Left lung (tissue), 10 donors: ENCODE data around the gene KISS1. TPM values are rescaled to one million over a fixed set of nuclear protein-coding genes. Genes with fewer than 3 reads are reported as not detected.
A peak's percentile ranks its signal among the peaks of the same experiment; 100 is the strongest.

Experiments used
- ATAC-seq: fragments of 200-7000 bp; cut with Tn5 transposase; one replicate; pipeline ENCODE4 v1.9.1; 2020; ENCODE audit warnings: moderate library complexity
- DNase-seq, 4 donors: peaks; one replicate each; pipeline ENCODE4 v3.0.0-alpha.2; 2013 to 2020
- H3K27ac ChIP-seq, 2 donors: fragments of 200-600 bp; sonication (generic) in 1 of 2; one replicate each; pipeline versions ENCODE4 v1.5.0 to v1.8.0; 2020 to 2021
- H3K27me3 ChIP-seq, 2 donors: fragments of 200-600 bp; sonication (generic) in 1 of 2; one replicate each; pipeline versions ENCODE4 v1.5.0 to v1.8.0; 2020 to 2021
- H3K36me3 ChIP-seq, 2 donors: fragments of 200-600 bp; sonication (generic) in 1 of 2; one replicate each; pipeline versions ENCODE4 v1.5.0 to v1.8.0; 2020 to 2021
- H3K4me1 ChIP-seq, 2 donors: fragments of 200-600 bp; one replicate each; pipeline ENCODE4 v1.8.0; 2021
- H3K4me3 ChIP-seq, 2 donors: fragments of 200-600 bp; sonication (generic) in 1 of 2; one replicate each; pipeline versions ENCODE4 v1.5.0 to v1.8.0; 2020 to 2021; ENCODE audit warnings: mild to moderate bottlenecking in 1 of 2
- H3K9me3 ChIP-seq, 2 donors: fragments of 200-600 bp; sonication (generic) in 1 of 2; one replicate each; pipeline versions ENCODE4 v1.5.0 to v1.8.0; 2020 to 2021
- CTCF ChIP-seq, 2 donors: fragments of 200-600 bp; sonication (generic) in 1 of 2; IDR thresholded peaks; one replicate each; pipeline versions ENCODE4 v1.5.0 to v1.8.0; 2021; ENCODE audit warnings: antibody characterized with exemption in 2 of 2
- intact Hi-C, 2 donors: fragments of 100-400 bp; cut with DNase I; formaldehyde crosslinking; loops; one replicate each; pipeline versions ENCODE4 v1.11.2 to v1.14.2; 2022
- polyA plus RNA-seq, 6 donors: library from polyadenylated mRNA; unstranded; fragments of 120-200 nt; gene quantifications; one replicate each; pipeline ENCODE4 v1.2.1, GENCODE V29; 2013; ENCODE audit not compliant: insufficient read length in 6 of 6
- total RNA-seq, 2 donors: library from RNA; stranded (reverse); fragmentation: NEBNext Ultra II Directional; extraction: Animal tissue kit (Norgen Biotek cat#: 25700); gene quantifications; one replicate each; pipeline ENCODE4 v1.2.1, GENCODE V29; 2021
- donor health status: DM: no; HTN: yes; CAD: no.
- donor health status: DM: no; HTN: no; CAD: no.

Gene KISS1
- total and polyA plus RNA-seq, 8 donors: 0.38 to 2.3 (median 0.92) TPM; not detected in 4

GRCh38 chr1:204191456-204191855 is 4.8 kb downstream of the KISS1 start:
- peaks cover 0 to 78% of the 10 kb centered on the region in 2 donors for H3K27me3 ChIP-seq
- H3K9me3 ChIP-seq: no peaks in the 10 kb centered on the region
- intact Hi-C loops: no loop called here
- no peaks in the 10 kb centered on the region for H3K36me3 ChIP-seq
- H3K4me1 ChIP-seq: peaks cover 0 to 8% of the 10 kb centered on the region in 2 donors
- TF ChIP-seq CTCF (IDR thresholded peaks at IDR 0.05): no peak
- no peak overlapping the region for H3K27ac ChIP-seq
- ATAC-seq (no peak), DNase-seq (no peak)
- no peak overlapping the region for H3K4me3 ChIP-seq

GRCh38 chr1:204190212-204191211 is 5.8 kb downstream of the KISS1 start:
- H3K9me3 ChIP-seq: no peaks in the 10 kb centered on the region
- intact Hi-C loops: no loop called here
- peak overlapping the region in 1 of 2 donors; percentile 1 for H3K4me3 ChIP-seq
- H3K27ac ChIP-seq: no peak overlapping the region
- ATAC-seq (peak; percentile 69), DNase-seq (peak in 3 of 4 donors; percentile 44 to 83 (median 60))
- peaks cover 0 to 8% of the 10 kb centered on the region in 2 donors for H3K4me1 ChIP-seq
- H3K27me3 ChIP-seq: peaks cover 0 to 75% of the 10 kb centered on the region in 2 donors
- H3K36me3 ChIP-seq: no peaks in the 10 kb centered on the region
- no peak for TF ChIP-seq CTCF (IDR thresholded peaks at IDR 0.05)

- ATAC-seq (no peak), DNase-seq (no peak)
- no peaks in the 10 kb centered on the region for H3K9me3 ChIP-seq
- no peak overlapping the region for H3K27ac ChIP-seq
- H3K4me3 ChIP-seq: no peak overlapping the region
- H3K27me3 ChIP-seq: peaks cover 0 to 79% of the 10 kb centered on the region in 2 donors
- no peak for TF ChIP-seq CTCF (IDR thresholded peaks at IDR 0.05)
- no peaks in the 10 kb centered on the region for H3K36me3 ChIP-seq
- peaks cover 0 to 8% of the 10 kb centered on the region in 2 donors for H3K4me1 ChIP-seq
- intact Hi-C loops: no loop called here
These were observed 7.2 kb downstream of the KISS1 start for GRCh38 chr1:204188959-204189639.

- H3K4me3 ChIP-seq: no peak overlapping the region
- no peak for ATAC-seq
- H3K9me3 ChIP-seq: no peaks in the 10 kb centered on the region
- H3K4me1 ChIP-seq: peaks cover 0 to 8% of the 10 kb centered on the region in 2 donors
- TF ChIP-seq CTCF (IDR thresholded peaks at IDR 0.05): no peak
- DNase-seq: no peak
- H3K36me3 ChIP-seq: no peaks in the 10 kb centered on the region
- H3K27ac ChIP-seq: no peak overlapping the region
- H3K27me3 ChIP-seq: peaks cover 0 to 59% of the 10 kb centered on the region in 2 donors
- intact Hi-C loops: no loop called here
These were observed 9.7 kb downstream of the KISS1 start for GRCh38 chr1:204186597-204186996.

- H3K4me3 ChIP-seq: no peak overlapping the region
- no peaks in the 10 kb centered on the region for H3K9me3 ChIP-seq
- ATAC-seq (no peak), DNase-seq (no peak)
- H3K36me3 ChIP-seq: no peaks in the 10 kb centered on the region
- no peak overlapping the region for H3K27ac ChIP-seq
- no peaks in the 10 kb centered on the region for H3K4me1 ChIP-seq
- peaks cover 0 to 12% of the 10 kb centered on the region in 2 donors for H3K27me3 ChIP-seq
- TF ChIP-seq CTCF (IDR thresholded peaks at IDR 0.05): no peak
- intact Hi-C loops: no loop called here
These were observed 15.2 kb downstream of the KISS1 start for GRCh38 chr1:204181116-204181515.
